ENCODE data around the gene GRIFIN.
A peak's percentile ranks its signal among the peaks of the same experiment; 100 is the strongest.

GRIFIN gene

DNA sequence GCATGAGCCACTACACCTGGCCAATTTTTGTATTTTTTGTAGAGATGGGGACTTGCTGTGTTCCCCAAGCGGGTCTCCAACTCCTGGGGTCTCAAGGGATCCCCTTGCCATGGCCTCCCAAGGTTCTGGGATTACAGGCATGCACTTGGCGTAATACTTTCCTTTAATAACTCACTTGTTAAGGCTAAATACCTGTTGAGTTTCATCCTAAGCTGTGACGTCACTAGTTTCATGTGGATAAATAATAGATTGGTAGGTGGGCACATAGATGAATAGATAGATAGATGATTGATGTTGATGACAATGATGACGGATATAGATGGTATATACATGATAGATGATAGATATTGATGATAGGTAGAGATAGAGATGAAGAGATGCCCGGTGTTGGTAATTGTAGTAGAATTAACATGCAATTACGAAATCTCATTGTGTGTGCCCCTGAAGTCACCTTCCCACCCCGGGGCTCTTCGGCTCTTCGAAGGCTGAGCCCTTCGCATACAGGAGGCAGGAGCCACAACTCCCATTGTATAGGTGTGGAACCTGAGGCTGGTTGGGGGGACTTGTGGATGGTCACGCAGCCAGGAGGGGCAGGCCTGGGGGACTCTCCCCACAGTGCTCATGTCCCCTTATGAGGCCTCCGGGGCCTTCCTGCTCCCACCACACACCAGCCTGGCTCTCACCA, 2.6 kb downstream of the GRIFIN start:
- H3K36me3 ChIP-seq (ENCODE audit: control insufficient read depth in 1 of 2, insufficient read depth in 2 of 2, low read length in 2 of 2) = no peaks in the 10 kb centered on the region
- H2BK5ac ChIP-seq (ENCODE audit: low read depth, low read length, poor library complexity) = no peak overlapping the region
- peaks cover 8% of the 10 kb centered on the region in 2 experiments for H3K4me1 ChIP-seq (ENCODE audit: control insufficient read depth in 1 of 2, insufficient read depth in 2 of 2, low read length in 2 of 2)
- H2AFZ ChIP-seq (ENCODE audit: insufficient read depth, low read length, poor library complexity) = no peak overlapping the region
- no peak overlapping the region for H4K8ac ChIP-seq (ENCODE audit: low read depth, low read length)
- no peaks in the 10 kb centered on the region for H3K79me2 ChIP-seq (ENCODE audit: control insufficient read depth, insufficient read depth, low read length, poor library complexity)
- no peak overlapping the region for H3K4me2 ChIP-seq (ENCODE audit: low read length)
- no peak overlapping the region for H4K91ac ChIP-seq (ENCODE audit: low read depth, low read length)
- H2BK120ac ChIP-seq (ENCODE audit: insufficient read depth, low read length, poor library complexity) = no peak overlapping the region
- 100% methylated on average over 2 of the region's 12 CpGs for WGBS (ENCODE audit: extremely low coverage, insufficient coverage, insufficient read length)
- peaks cover 5% of the 10 kb centered on the region for H3K79me1 ChIP-seq (ENCODE audit: low read length)
- H4K12ac ChIP-seq (ENCODE audit: low read depth, low read length) = no peak overlapping the region
- H2AK5ac ChIP-seq (ENCODE audit: low read length) = no peak overlapping the region
- H3K18ac ChIP-seq (ENCODE audit: low read length) = no peak overlapping the region
- peaks cover 4% of the 10 kb centered on the region for H3K9me3 ChIP-seq (ENCODE audit: insufficient read depth, low read depth, low read length)
- H3K9ac ChIP-seq (ENCODE audit: low read length) = no peak overlapping the region
- no peak overlapping the region for H3K4me3 ChIP-seq (ENCODE audit: low read depth, low read length)
- H3K23ac ChIP-seq (ENCODE audit: low read length) = no peak overlapping the region
- no peak for DNase-seq
- no peak overlapping the region for H2BK12ac ChIP-seq (ENCODE audit: low read length)
- H3K14ac ChIP-seq (ENCODE audit: low read length) = no peak overlapping the region
- no peaks in the 10 kb centered on the region for H3K27me3 ChIP-seq (ENCODE audit: insufficient read depth, low read length)
- no peak overlapping the region for H3K27ac ChIP-seq (ENCODE audit: low read depth, low read length)
- H3K4ac ChIP-seq (ENCODE audit: low read depth, low read length) = no peak overlapping the region

DNA sequence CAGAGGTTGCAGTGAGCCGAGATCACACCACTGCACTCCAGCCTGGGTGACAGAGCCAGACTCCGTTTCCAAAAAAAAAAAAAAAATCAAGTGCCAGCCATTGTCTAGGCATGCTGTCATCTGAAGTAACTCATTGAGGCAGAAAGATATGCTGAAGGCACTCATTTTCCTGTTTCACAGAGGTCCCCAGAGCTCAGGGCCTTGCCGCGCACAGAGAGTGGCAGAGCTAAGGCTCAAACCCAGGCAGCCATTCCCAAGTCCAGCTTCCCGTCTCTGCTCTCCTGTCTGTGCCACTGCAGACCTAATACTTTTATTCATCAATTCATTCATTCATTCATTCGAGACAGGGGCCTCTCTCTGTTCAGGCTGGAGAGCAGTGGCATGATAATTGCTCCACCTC, 3.5 kb downstream of the GRIFIN start:
- no peak overlapping the region for H3K4me3 ChIP-seq (ENCODE audit: low read depth, low read length)
- H3K4me1 ChIP-seq (ENCODE audit: control insufficient read depth in 1 of 2, insufficient read depth in 2 of 2, low read length in 2 of 2) = peaks cover 8 to 13% of the 10 kb centered on the region in 2 experiments
- no peaks in the 10 kb centered on the region for H3K27me3 ChIP-seq (ENCODE audit: insufficient read depth, low read length)
- H2BK5ac ChIP-seq (ENCODE audit: low read depth, low read length, poor library complexity) = no peak overlapping the region
- H3K14ac ChIP-seq (ENCODE audit: low read length) = no peak overlapping the region
- H3K79me2 ChIP-seq (ENCODE audit: control insufficient read depth, insufficient read depth, low read length, poor library complexity) = no peaks in the 10 kb centered on the region
- H4K91ac ChIP-seq (ENCODE audit: low read depth, low read length) = no peak overlapping the region
- H3K4ac ChIP-seq (ENCODE audit: low read depth, low read length) = no peak overlapping the region
- no peak overlapping the region for H4K8ac ChIP-seq (ENCODE audit: low read depth, low read length)
- no peak for DNase-seq
- WGBS (ENCODE audit: extremely low coverage, insufficient coverage, insufficient read length) = no CpG with 5 or more reads among the region's 6 CpGs
- H3K27ac ChIP-seq (ENCODE audit: low read depth, low read length) = no peak overlapping the region
- no peak overlapping the region for H2BK12ac ChIP-seq (ENCODE audit: low read length)
- peaks cover 4% of the 10 kb centered on the region for H3K9me3 ChIP-seq (ENCODE audit: insufficient read depth, low read depth, low read length)
- H3K23ac ChIP-seq (ENCODE audit: low read length) = no peak overlapping the region
- H2AK5ac ChIP-seq (ENCODE audit: low read length) = no peak overlapping the region
- no peak overlapping the region for H3K4me2 ChIP-seq (ENCODE audit: low read length)
- no peak overlapping the region for H2BK120ac ChIP-seq (ENCODE audit: insufficient read depth, low read length, poor library complexity)
- H3K79me1 ChIP-seq (ENCODE audit: low read length) = peaks cover 5% of the 10 kb centered on the region
- H2AFZ ChIP-seq (ENCODE audit: insufficient read depth, low read length, poor library complexity) = no peak overlapping the region
- no peaks in the 10 kb centered on the region for H3K36me3 ChIP-seq (ENCODE audit: control insufficient read depth in 1 of 2, insufficient read depth in 2 of 2, low read length in 2 of 2)
- H3K18ac ChIP-seq (ENCODE audit: low read length) = no peak overlapping the region
- H3K9ac ChIP-seq (ENCODE audit: low read length) = no peak overlapping the region
- H4K12ac ChIP-seq (ENCODE audit: low read depth, low read length) = no peak overlapping the region

DNA sequence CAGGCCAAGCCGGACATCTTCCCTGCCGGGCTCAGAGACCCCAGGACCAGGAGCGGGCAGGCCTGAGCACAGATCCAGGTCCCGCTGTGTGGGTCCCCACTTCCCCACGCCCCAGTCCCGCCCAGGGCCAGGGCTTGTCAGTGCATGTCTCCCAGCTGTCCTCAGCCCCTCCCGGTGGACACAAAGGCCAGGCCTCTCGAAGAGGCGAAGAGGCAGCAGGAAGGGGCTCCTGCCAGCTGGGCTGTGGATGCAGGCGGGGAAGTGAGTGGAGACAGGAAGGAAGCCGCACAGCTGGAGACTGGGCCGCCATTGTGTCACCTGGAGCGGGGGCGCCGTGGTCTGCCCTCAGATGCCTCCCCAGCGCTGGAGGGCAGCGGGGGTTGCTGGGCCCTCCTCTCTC, 4.8 kb downstream of the GRIFIN start:
- no peak overlapping the region for H3K23ac ChIP-seq (ENCODE audit: low read length)
- whole genome bisulfite sequencing (ENCODE audit: extremely low coverage, insufficient coverage, insufficient read length) = no CpG with 5 or more reads among the region's 17 CpGs
- peak overlapping the region; percentile 42 for H4K8ac ChIP-seq (ENCODE audit: low read depth, low read length)
- H3K36me3 ChIP-seq (ENCODE audit: control insufficient read depth in 1 of 2, insufficient read depth in 2 of 2, low read length in 2 of 2) = no peaks in the 10 kb centered on the region
- peak overlapping the region; percentile 25 for H3K18ac ChIP-seq (ENCODE audit: low read length)
- peaks cover 3% of the 10 kb centered on the region for H3K9me3 ChIP-seq (ENCODE audit: insufficient read depth, low read depth, low read length)
- H3K4ac ChIP-seq (ENCODE audit: low read depth, low read length) = no peak overlapping the region
- no peak overlapping the region for H2BK5ac ChIP-seq (ENCODE audit: low read depth, low read length, poor library complexity)
- no peak overlapping the region for H2BK120ac ChIP-seq (ENCODE audit: insufficient read depth, low read length, poor library complexity)
- peaks cover 5% of the 10 kb centered on the region for H3K79me1 ChIP-seq (ENCODE audit: low read length)
- H3K27me3 ChIP-seq (ENCODE audit: insufficient read depth, low read length) = no peaks in the 10 kb centered on the region
- H3K79me2 ChIP-seq (ENCODE audit: control insufficient read depth, insufficient read depth, low read length, poor library complexity) = no peaks in the 10 kb centered on the region
- H2AK5ac ChIP-seq (ENCODE audit: low read length) = peak overlapping the region; percentile 27
- no peak overlapping the region for H3K27ac ChIP-seq (ENCODE audit: low read depth, low read length)
- H3K4me2 ChIP-seq (ENCODE audit: low read length) = no peak overlapping the region
- peaks cover 8 to 11% of the 10 kb centered on the region in 2 experiments for H3K4me1 ChIP-seq (ENCODE audit: control insufficient read depth in 1 of 2, insufficient read depth in 2 of 2, low read length in 2 of 2)
- no peak overlapping the region for H2AFZ ChIP-seq (ENCODE audit: insufficient read depth, low read length, poor library complexity)
- DNase-seq = no peak
- peak overlapping the region; percentile 11 for H2BK12ac ChIP-seq (ENCODE audit: low read length)
- H4K91ac ChIP-seq (ENCODE audit: low read depth, low read length) = peak overlapping the region; percentile 18
- H3K14ac ChIP-seq (ENCODE audit: low read length) = peak overlapping the region; percentile 2
- H4K12ac ChIP-seq (ENCODE audit: low read depth, low read length) = no peak overlapping the region
- no peak overlapping the region for H3K4me3 ChIP-seq (ENCODE audit: low read depth, low read length)
- H3K9ac ChIP-seq (ENCODE audit: low read length) = no peak overlapping the region

DNA sequence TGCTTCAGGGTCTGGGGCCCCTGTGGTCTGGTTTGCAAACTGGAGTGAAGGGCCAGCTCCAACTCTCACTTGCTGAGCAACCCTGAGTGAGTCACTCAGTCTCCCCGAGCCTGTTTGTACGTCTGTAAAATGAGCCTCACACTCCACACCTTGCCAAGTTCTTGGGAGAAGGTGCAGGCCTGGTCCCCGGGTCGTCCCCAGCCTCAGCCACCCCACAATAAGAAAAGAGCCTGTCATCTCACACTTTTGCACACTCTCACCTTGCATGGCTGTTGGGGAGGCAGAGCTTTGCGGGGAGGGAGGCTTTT, 5.2 kb downstream of the GRIFIN start:
- Histone ChIP-seq H3K23ac (ENCODE audit: low read length) (no peak overlapping the region), H2BK120ac (ENCODE audit: insufficient read depth, low read length, poor library complexity) (no peak overlapping the region), H2BK12ac (ENCODE audit: low read length) (no peak overlapping the region), H4K91ac (ENCODE audit: low read depth, low read length) (peak overlapping the region; percentile 18), H3K79me2 (ENCODE audit: control insufficient read depth, insufficient read depth, low read length, poor library complexity) (no peaks in the 10 kb centered on the region), H3K4ac (ENCODE audit: low read depth, low read length) (no peak overlapping the region), H2BK5ac (ENCODE audit: low read depth, low read length, poor library complexity) (no peak overlapping the region), H4K8ac (ENCODE audit: low read depth, low read length) (peak overlapping the region; percentile 42), H3K79me1 (ENCODE audit: low read length) (peaks cover 5% of the 10 kb centered on the region), H2AK5ac (ENCODE audit: low read length) (peak overlapping the region; percentile 27), H3K27ac (ENCODE audit: low read depth, low read length) (no peak overlapping the region), H4K12ac (ENCODE audit: low read depth, low read length) (no peak overlapping the region), H3K9me3 (ENCODE audit: insufficient read depth, low read depth, low read length) (peaks cover 3% of the 10 kb centered on the region), H2AFZ (ENCODE audit: insufficient read depth, low read length, poor library complexity) (no peak overlapping the region), H3K36me3 (ENCODE audit: control insufficient read depth in 1 of 2, insufficient read depth in 2 of 2, low read length in 2 of 2) (no peaks in the 10 kb centered on the region), H3K14ac (ENCODE audit: low read length) (peak overlapping the region; percentile 2), H3K27me3 (ENCODE audit: insufficient read depth, low read length) (no peaks in the 10 kb centered on the region), H3K4me2 (ENCODE audit: low read length) (no peak overlapping the region), H3K4me1 (ENCODE audit: control insufficient read depth in 1 of 2, insufficient read depth in 2 of 2, low read length in 2 of 2) (peaks cover 8 to 11% of the 10 kb centered on the region in 2 experiments), H3K9ac (ENCODE audit: low read length) (no peak overlapping the region), H3K4me3 (ENCODE audit: low read depth, low read length) (no peak overlapping the region), H3K18ac (ENCODE audit: low read length) (no peak overlapping the region)
- whole genome bisulfite sequencing (ENCODE audit: extremely low coverage, insufficient coverage, insufficient read length) = no CpG with 5 or more reads among the region's 5 CpGs
- peak in 1 of 2 donors; percentile 18 for DNase-seq

Data from trophoblast cell (in vitro differentiated cells and primary cell).